Measurements from ENCODE around the gene AGO3.

DNA sequence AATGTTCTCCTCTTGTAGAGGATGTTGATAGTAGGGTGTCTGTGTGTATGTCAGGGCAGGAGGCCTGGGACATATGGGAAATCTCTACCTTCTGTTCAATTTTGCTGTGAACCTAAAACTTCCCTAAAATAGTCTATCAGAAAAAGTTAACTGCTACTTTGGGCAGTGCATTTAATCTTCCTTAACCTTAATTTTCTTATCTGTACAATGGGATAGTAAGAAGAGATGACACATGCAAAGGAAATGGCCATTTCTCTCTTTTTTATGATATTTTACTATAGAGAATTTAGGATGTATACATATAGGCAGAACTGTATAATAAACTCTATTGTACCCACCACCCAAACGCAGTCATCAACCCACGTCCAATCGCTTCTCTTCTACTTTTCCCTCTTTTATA, 8.6 kb downstream of the AGO3 start:
- TF ChIP-seq, protein P1, sequence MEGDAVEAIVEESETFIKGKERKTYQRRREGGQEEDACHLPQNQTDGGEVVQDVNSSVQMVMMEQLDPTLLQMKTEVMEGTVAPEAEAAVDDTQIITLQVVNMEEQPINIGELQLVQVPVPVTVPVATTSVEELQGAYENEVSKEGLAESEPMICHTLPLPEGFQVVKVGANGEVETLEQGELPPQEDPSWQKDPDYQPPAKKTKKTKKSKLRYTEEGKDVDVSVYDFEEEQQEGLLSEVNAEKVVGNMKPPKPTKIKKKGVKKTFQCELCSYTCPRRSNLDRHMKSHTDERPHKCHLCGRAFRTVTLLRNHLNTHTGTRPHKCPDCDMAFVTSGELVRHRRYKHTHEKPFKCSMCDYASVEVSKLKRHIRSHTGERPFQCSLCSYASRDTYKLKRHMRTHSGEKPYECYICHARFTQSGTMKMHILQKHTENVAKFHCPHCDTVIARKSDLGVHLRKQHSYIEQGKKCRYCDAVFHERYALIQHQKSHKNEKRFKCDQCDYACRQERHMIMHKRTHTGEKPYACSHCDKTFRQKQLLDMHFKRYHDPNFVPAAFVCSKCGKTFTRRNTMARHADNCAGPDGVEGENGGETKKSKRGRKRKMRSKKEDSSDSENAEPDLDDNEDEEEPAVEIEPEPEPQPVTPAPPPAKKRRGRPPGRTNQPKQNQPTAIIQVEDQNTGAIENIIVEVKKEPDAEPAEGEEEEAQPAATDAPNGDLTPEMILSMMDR (IDR thresholded peaks at IDR 0.05), result no peak
- TF ChIP-seq POLR2A (IDR thresholded peaks at IDR 0.05) (no peak), POLR2AphosphoS5 (IDR thresholded peaks at IDR 0.05) (no peak)
